Subcutaneous adipose tissue (tissue), 4 donors: ENCODE data around the gene CMKLR1. TPM values are rescaled to one million over a fixed set of nuclear protein-coding genes. Genes with fewer than 3 reads are reported as not detected.

Experiments used
- total RNA-seq, 4 donors: library from RNA; depleted of rRNA; stranded (reverse); fragments of >200 nt; gene quantifications; one replicate each; pipeline ENCODE4 v1.1.0, GENCODE V29; 2016
- TF ChIP-seq, protein P1 (sequence below): fragments of 450-650 bp; IDR thresholded peaks from one replicate; pipeline ENCODE4 v1.5.1; 2016; ENCODE audit warnings: low read depth, mild to moderate bottlenecking, control low read depth, antibody characterized with exemption, moderate library complexity

The CMKLR1 gene
- total RNA-seq, 4 donors from 2014 or later: 12.4 to 34.6 (median 30.3) TPM

DNA sequence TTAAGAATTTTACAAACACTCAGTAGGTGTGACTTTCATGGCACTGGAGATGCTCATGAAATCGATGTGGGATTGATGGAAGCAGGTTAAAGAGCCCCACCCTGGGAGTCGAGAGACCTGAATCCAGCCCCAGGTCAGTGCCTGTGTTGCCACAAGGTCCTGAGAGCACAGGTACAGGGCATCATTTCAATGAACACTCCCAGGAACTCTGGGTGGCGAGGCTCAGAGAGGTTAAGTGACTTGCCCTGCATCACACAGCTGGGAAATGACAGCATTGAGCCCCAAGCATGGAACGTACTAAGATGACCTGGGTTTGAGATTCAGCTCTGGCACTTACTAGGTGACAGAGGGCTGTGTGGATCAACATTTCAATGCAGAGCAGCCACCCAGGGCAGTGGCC is 98.2 kb downstream of the CMKLR1 start:
- TF ChIP-seq, protein P1, sequence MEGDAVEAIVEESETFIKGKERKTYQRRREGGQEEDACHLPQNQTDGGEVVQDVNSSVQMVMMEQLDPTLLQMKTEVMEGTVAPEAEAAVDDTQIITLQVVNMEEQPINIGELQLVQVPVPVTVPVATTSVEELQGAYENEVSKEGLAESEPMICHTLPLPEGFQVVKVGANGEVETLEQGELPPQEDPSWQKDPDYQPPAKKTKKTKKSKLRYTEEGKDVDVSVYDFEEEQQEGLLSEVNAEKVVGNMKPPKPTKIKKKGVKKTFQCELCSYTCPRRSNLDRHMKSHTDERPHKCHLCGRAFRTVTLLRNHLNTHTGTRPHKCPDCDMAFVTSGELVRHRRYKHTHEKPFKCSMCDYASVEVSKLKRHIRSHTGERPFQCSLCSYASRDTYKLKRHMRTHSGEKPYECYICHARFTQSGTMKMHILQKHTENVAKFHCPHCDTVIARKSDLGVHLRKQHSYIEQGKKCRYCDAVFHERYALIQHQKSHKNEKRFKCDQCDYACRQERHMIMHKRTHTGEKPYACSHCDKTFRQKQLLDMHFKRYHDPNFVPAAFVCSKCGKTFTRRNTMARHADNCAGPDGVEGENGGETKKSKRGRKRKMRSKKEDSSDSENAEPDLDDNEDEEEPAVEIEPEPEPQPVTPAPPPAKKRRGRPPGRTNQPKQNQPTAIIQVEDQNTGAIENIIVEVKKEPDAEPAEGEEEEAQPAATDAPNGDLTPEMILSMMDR: no peak

DNA sequence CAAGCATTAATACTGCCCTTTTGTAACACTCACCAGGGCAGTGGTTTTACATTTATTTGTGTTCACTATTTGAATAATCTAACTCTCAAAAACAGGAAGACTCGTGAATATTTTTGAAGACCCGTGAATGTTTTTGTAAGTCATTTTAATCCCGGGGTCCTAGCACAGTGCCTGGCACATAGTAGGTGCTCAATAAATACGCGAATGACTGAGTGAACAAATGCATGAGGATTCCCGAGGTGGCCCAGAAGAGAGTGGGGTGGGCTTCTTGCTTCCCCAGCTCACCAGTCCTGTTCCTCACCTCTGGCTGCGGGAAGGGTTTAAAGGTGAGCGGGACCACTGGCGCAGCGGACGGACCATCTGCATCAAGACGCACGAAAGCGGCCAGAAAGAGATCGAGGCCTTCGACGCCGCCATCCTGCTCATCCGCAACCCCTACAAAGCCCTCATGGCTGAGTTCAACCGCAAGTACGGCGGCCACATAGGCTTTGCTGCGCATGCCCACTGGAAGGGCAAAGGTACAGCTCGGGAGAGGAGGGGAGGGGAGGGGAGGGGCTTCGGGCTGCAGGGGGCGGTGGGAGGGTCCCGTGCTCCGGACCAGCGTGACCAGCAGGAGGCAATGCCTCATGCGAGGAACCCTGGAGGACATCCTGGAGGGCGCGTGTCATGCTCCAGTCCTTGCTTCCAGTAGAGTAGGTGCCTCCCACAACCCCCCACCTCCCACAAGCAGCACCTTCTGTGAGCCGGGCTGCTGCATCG is 98.9 kb downstream of the CMKLR1 start:
- TF ChIP-seq, protein P1: no peak

DNA sequence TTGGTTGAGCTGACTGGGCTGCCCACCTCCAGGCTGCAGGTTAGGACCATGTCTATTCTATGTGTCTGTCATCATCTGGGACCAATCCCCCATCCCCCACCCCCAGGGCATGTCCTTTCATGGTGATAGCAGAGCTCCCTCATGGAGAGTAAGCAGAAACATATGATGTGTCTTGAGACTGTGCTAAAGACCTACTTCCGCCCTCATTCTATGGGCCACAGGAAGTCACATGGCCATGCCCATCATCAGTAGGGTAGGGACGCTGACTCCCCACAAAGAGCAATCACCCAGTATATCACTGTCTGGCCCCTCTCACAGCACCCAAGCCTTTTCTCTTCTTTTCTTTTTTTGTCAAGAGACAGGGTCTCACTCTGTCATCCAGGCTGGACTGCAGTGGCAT is 99.7 kb downstream of the CMKLR1 start:
- TF ChIP-seq, protein P1: no peak

DNA sequence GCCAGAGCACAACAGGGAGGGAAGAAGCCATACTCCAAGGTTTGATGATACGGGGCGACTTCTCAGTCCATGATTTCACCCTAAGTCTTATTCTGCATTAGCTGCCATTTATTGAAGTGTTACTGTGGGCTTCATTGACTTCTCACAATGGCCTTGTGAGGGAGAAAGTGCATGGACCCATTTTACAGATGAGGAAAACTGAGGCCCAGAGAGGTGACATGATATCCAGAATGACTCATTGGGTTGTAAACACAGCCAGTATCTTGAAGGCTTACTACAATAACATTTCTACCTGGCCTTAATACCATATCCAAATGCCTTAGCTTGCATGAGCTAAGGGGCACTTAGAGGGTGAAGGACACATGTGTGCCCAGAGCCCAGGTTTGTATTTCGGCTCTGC is 100.6 kb downstream of the CMKLR1 start:
- TF ChIP-seq, protein P1: no peak

Other genes starting within 250 kb of the CMKLR1 start
- gene WSCD2, start 210.0 kb downstream of the CMKLR1 start, total RNA-seq: 1 to 10 TPM in 1 of 4 donors, under 1 TPM in 2, not detected in 1; under 0.01 to 1.5 (median 0.49) TPM
- 1 to 10 TPM; 4.9 to 9.9 (median 7.4) TPM for gene FICD, start 176.0 kb upstream of the CMKLR1 start, total RNA-seq
- gene SART3, start 221.9 kb upstream of the CMKLR1 start, total RNA-seq: 10 to 100 TPM; 35.0 to 52.6 (median 36.5) TPM
- gene ISCU, start 223.3 kb upstream of the CMKLR1 start, total RNA-seq: 100 to 1,000 TPM; 189 to 297 (median 212) TPM